HG03139 (cell line): ENCODE data around the gene TNFRSF25.

Experiments used
- ATAC-seq: cut with Tn5 transposase; IDR thresholded peaks from one replicate; pipeline ENCODE4 v1.9.1; 2021; ENCODE audit not compliant: unreplicated experiment

TNFRSF25 gene

GRCh38 chr1:6488602-6489382 is 22.8 kb upstream of the TNFRSF25 start:
- no peak for ATAC-seq

- ATAC-seq: no peak
Measured at GRCh38 chr1:6487804-6488484, 22.0 kb upstream of the TNFRSF25 start.

- no peak for ATAC-seq
Measured at GRCh38 chr1:6486433-6487011, 20.5 kb upstream of the TNFRSF25 start.

- ATAC-seq: no peak
Measured at GRCh38 chr1:6485168-6486101, 19.5 kb upstream of the TNFRSF25 start.

GRCh38 chr1:6484826-6485167 is 18.8 kb upstream of the TNFRSF25 start:
- ATAC-seq: no peak

- ATAC-seq: no peak
Measured at GRCh38 chr1:6483761-6484117, 17.8 kb upstream of the TNFRSF25 start.

- ATAC-seq: no peak
Measured at GRCh38 chr1:6483017-6483760, 17.2 kb upstream of the TNFRSF25 start.

- no peak for ATAC-seq
Measured at GRCh38 chr1:6481820-6482219, 15.8 kb upstream of the TNFRSF25 start.

GRCh38 chr1:6477039-6477820 is 11.3 kb upstream of the TNFRSF25 start:
- ATAC-seq: no peak

GRCh38 chr1:6476483-6476882 is 10.5 kb upstream of the TNFRSF25 start:
- no peak for ATAC-seq

GRCh38 chr1:6475381-6476133 is 9.6 kb upstream of the TNFRSF25 start:
- no peak for ATAC-seq

GRCh38 chr1:6474815-6475282 is 8.9 kb upstream of the TNFRSF25 start:
- ATAC-seq: no peak

GRCh38 chr1:6473974-6474814 is 8.2 kb upstream of the TNFRSF25 start:
- ATAC-seq: no peak

- no peak for ATAC-seq
Measured at GRCh38 chr1:6473156-6473555, 7.2 kb upstream of the TNFRSF25 start.

- ATAC-seq: no peak
Measured at GRCh38 chr1:6472391-6472790, 6.4 kb upstream of the TNFRSF25 start.

- no peak for ATAC-seq
Measured at GRCh38 chr1:6471970-6472368, 6.0 kb upstream of the TNFRSF25 start.

GRCh38 chr1:6471086-6471969 is 5.4 kb upstream of the TNFRSF25 start:
- ATAC-seq: no peak
